ENCODE measurements around the gene MBP.
A peak's percentile ranks its signal among the peaks of the same experiment; 100 is the strongest.

Gene MBP

DNA sequence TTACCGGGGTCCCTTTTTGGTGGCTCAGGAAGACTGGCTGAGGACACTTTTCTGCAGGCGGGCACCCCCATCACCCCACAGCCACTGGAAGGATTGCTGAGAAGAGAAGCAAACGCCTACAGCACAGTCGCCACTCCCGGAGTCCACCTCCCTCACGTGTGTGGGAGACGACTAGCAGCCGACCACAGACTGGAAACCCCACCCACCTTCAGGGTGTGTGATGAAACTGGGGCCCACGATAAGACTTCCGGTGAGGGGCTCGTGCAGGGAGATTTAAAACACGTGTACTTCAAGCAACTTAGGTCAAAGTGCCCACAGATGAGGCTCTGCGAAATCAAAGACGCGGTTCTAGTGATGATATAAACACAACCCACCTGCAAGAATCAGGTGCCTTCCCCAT lies 26.3 kb downstream of the MBP start:
- no peak for TF ChIP-seq NFIC (IDR thresholded peaks at IDR 0.05)
- TF ChIP-seq REST (IDR thresholded peaks at IDR 0.05; ENCODE audit: low read depth): no peak
- no peak for TF ChIP-seq TCF12 (IDR thresholded peaks at IDR 0.05; ENCODE audit: low read depth)
- no peak for TF ChIP-seq YY1 (IDR thresholded peaks at IDR 0.05; ENCODE audit: low read depth)
- no peak for TF ChIP-seq TEAD4 (IDR thresholded peaks at IDR 0.05)
- no peak for TF ChIP-seq ZBTB7A (IDR thresholded peaks at IDR 0.05; ENCODE audit: low read depth)
- TF ChIP-seq, protein P1, sequence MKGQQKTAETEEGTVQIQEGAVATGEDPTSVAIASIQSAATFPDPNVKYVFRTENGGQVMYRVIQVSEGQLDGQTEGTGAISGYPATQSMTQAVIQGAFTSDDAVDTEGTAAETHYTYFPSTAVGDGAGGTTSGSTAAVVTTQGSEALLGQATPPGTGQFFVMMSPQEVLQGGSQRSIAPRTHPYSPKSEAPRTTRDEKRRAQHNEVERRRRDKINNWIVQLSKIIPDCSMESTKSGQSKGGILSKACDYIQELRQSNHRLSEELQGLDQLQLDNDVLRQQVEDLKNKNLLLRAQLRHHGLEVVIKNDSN (IDR thresholded peaks at IDR 0.05): no peak
- TF ChIP-seq TAF1 (IDR thresholded peaks at IDR 0.05; ENCODE audit: low read depth): no peak
- TF ChIP-seq RAD21 (IDR thresholded peaks at IDR 0.05; ENCODE audit: low read depth): no peak
- no peak for TF ChIP-seq EP300 (IDR thresholded peaks at IDR 0.05; ENCODE audit: borderline replicate concordance)
- no peak for TF ChIP-seq CREB1 (IDR thresholded peaks at IDR 0.05; ENCODE audit: low read depth)
- TF ChIP-seq, protein P2, sequence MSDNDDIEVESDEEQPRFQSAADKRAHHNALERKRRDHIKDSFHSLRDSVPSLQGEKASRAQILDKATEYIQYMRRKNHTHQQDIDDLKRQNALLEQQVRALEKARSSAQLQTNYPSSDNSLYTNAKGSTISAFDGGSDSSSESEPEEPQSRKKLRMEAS (IDR thresholded peaks at IDR 0.05): no peak
- no peak for TF ChIP-seq CEBPB (IDR thresholded peaks at IDR 0.05)
- no peak for TF ChIP-seq FOXM1 (IDR thresholded peaks at IDR 0.05; ENCODE audit: borderline replicate concordance, low read depth)
- TF ChIP-seq EGR1 (IDR thresholded peaks at IDR 0.05): no peak

- TF ChIP-seq CREB1 (IDR thresholded peaks at IDR 0.05; ENCODE audit: low read depth): no peak
Observed at GRCh38 chr18:77105680-77106079, 26.9 kb downstream of the MBP start.

- TF ChIP-seq TCF12 (IDR thresholded peaks at IDR 0.05; ENCODE audit: low read depth) (no peak), TAF1 (IDR thresholded peaks at IDR 0.05; ENCODE audit: low read depth) (no peak), YY1 (IDR thresholded peaks at IDR 0.05; ENCODE audit: low read depth) (no peak), EP300 (IDR thresholded peaks at IDR 0.05; ENCODE audit: borderline replicate concordance) (no peak), TEAD4 (IDR thresholded peaks at IDR 0.05) (no peak), CREB1 (IDR thresholded peaks at IDR 0.05; ENCODE audit: low read depth) (no peak), FOXM1 (IDR thresholded peaks at IDR 0.05; ENCODE audit: borderline replicate concordance, low read depth) (no peak)
- TF ChIP-seq, protein P2 (IDR thresholded peaks at IDR 0.05): no peak
- TF ChIP-seq, protein P1 (IDR thresholded peaks at IDR 0.05): no peak
Observed at GRCh38 chr18:77105028-77105427, 27.6 kb downstream of the MBP start.

DNA sequence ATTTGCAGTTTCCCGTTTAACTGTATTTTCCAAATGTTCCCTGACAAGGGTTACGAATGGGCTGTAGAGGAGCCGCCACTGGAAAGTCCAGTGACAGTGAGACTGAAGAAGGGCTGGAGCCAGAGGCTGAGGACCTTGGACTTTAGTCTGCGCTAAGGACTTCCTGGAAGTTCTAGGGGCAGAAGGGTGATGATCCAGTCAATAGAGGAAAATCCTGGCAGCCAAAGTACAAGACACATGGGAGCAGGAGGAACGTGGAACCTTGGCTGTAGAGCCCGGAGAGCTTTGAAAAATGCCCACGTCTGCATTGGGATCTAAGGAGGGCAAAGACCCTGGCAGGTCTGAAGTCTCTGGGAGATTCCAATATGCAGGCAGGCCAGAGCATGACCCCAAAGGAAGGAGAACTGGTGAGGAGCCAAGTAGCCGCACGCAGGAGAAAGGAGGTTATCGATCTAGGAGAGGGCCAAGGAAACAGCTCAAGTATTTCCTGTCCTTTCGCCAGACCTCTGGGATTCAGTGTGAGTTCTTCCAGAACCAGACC lies 28.5 kb downstream of the MBP start:
- TF ChIP-seq CEBPB (IDR thresholded peaks at IDR 0.05) (no peak), TAF1 (IDR thresholded peaks at IDR 0.05; ENCODE audit: low read depth) (no peak), EP300 (IDR thresholded peaks at IDR 0.05; ENCODE audit: borderline replicate concordance) (0 out of 2 replicates have a peak, but pooled peaks have one; percentile 16), NFIC (IDR thresholded peaks at IDR 0.05) (no peak), REST (IDR thresholded peaks at IDR 0.05; ENCODE audit: low read depth) (no peak), EGR1 (IDR thresholded peaks at IDR 0.05) (no peak)

GRCh38 chr18:77103187-77103850 lies 29.3 kb downstream of the MBP start:
- no peak for TF ChIP-seq RAD21 (IDR thresholded peaks at IDR 0.05; ENCODE audit: low read depth)
- TF ChIP-seq CEBPB (IDR thresholded peaks at IDR 0.05): no peak
- no peak for TF ChIP-seq FOXM1 (IDR thresholded peaks at IDR 0.05; ENCODE audit: borderline replicate concordance, low read depth)
- TF ChIP-seq REST (IDR thresholded peaks at IDR 0.05; ENCODE audit: low read depth): no peak
- TF ChIP-seq, protein P2 (IDR thresholded peaks at IDR 0.05): no peak
- TF ChIP-seq YY1 (IDR thresholded peaks at IDR 0.05; ENCODE audit: low read depth): no peak
- no peak for TF ChIP-seq TAF1 (IDR thresholded peaks at IDR 0.05; ENCODE audit: low read depth)
- no peak for TF ChIP-seq NFIC (IDR thresholded peaks at IDR 0.05)
- no peak for TF ChIP-seq EP300 (IDR thresholded peaks at IDR 0.05; ENCODE audit: borderline replicate concordance)
- TF ChIP-seq CREB1 (IDR thresholded peaks at IDR 0.05; ENCODE audit: low read depth): no peak
- TF ChIP-seq EGR1 (IDR thresholded peaks at IDR 0.05): no peak
- no peak for TF ChIP-seq TCF12 (IDR thresholded peaks at IDR 0.05; ENCODE audit: low read depth)
- TF ChIP-seq ZBTB7A (IDR thresholded peaks at IDR 0.05; ENCODE audit: low read depth): no peak
- TF ChIP-seq, protein P1 (IDR thresholded peaks at IDR 0.05): no peak
